ENCODE results near the gene CDC34. TPM values are rescaled to one million over a fixed set of nuclear protein-coding genes. Genes with fewer than 3 reads are reported as not detected.

Gene CDC34
- polyA plus RNA-seq, 2 donors: 45.2 to 68.7 TPM

DNA sequence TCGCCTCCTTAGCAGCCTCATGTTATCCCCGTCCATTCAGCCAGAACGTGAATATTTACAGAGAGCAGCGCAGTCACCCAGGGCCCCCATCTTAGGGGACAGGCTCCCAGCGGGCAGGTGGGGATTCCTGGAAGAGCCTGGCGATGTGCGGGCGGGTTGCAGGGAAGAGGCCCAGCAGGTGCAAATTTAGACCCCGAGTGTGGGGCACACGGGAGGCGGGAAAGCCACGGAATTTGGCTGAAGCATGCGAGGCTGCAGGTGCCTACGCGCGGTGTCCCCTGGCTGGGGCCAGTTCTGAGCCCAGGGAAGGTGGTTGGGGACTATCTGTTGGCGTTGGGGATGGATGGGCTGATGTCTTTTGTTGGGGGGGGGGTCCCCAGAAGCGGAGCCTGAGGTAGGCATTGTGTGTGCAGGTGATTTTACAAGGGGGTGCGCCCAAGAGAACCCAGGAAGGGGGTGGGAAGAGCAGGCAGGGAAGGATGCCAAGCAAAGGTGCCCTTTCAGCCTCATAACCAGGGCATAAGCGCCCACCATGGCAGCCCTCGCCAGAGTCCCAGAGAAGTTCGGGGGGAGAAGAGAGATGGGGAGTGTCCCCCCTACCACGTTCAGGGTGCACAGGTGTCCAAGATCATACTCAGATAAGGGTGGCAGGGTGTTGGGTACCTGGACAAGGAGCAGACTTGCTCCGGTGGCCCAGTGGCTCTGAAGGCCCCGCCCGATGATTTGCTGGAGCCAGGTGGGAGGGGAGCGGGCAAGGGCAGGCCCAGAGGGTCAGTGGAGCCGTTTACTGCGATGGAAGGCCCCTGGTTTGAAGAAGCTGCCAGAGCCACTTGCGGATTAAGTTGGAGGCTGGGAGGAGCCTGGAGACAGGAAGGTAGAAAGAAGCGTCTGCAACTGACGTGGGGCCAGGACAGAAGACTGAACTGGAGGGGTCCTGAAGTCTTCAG lies 23.1 kb upstream of the CDC34 start:
- 57% methylated on average over 32 of the region's 32 CpGs for WGBS, 2 donors
- Histone ChIP-seq H3K4me1 (ENCODE audit: control insufficient read depth in 2 of 2, insufficient read depth in 2 of 2, low read length in 1 of 2) (peaks cover 9 to 11% of the 10 kb centered on the region in 2 donors), H3K27me3 (ENCODE audit: control insufficient read depth in 1 of 2, insufficient read depth in 2 of 2, low read length in 2 of 2) (no peaks in the 10 kb centered on the region), H3K27ac (ENCODE audit: low read depth in 2 of 2, low read length in 1 of 2) (no peak overlapping the region), H3K9me3 (ENCODE audit: control insufficient read depth in 2 of 2, insufficient read depth in 1 of 2, low read depth in 1 of 2, low read length in 1 of 2) (no peaks in the 10 kb centered on the region), H3K36me3 (ENCODE audit: control insufficient read depth in 2 of 2, insufficient read depth in 2 of 2, low read length in 1 of 2) (peaks cover 0 to 7% of the 10 kb centered on the region in 2 donors), H3K4me3 (ENCODE audit: low read depth in 1 of 2, low read length in 2 of 2) (peak overlapping the region; percentile 92 to 98)

DNA sequence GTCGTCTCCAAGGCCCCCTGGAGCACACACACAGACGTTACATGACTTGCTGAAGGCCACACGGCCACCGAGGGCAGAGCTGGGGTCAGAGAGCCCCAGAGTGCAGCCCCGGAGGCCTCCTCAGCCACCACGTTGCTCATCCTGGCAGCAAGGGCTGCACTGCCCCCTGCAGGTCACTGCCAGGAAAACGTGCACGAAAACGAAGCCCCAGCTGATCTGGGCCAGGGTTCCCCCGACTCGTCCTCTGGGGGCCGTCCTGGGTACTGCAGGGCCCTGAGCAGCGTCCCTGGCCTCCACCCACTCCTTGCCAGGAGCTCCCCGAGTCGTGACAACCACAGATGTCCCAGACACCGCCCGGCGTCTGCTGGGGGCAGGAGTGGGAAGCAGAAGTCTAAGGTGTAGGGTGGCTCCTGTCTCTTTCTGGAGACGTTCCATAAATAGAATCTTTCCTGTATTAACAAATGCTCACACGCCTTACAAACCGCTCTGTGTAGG lies 20.9 kb upstream of the CDC34 start:
- H3K27ac ChIP-seq (ENCODE audit: low read depth in 2 of 2, low read length in 1 of 2): peak overlapping the region; percentile 60 to 89
- peaks cover 0 to 10% of the 10 kb centered on the region in 2 donors for H3K36me3 ChIP-seq (ENCODE audit: control insufficient read depth in 2 of 2, insufficient read depth in 2 of 2, low read length in 1 of 2)
- peaks cover 9 to 11% of the 10 kb centered on the region in 2 donors for H3K4me1 ChIP-seq (ENCODE audit: control insufficient read depth in 2 of 2, insufficient read depth in 2 of 2, low read length in 1 of 2)
- no peaks in the 10 kb centered on the region for H3K9me3 ChIP-seq (ENCODE audit: control insufficient read depth in 2 of 2, insufficient read depth in 1 of 2, low read depth in 1 of 2, low read length in 1 of 2)
- 12 to 17% methylated on average over 21 of the region's 21 CpGs for WGBS, 2 donors
- no peak overlapping the region for H3K4me3 ChIP-seq (ENCODE audit: low read depth in 1 of 2, low read length in 2 of 2)
- H3K27me3 ChIP-seq (ENCODE audit: control insufficient read depth in 1 of 2, insufficient read depth in 2 of 2, low read length in 2 of 2): no peaks in the 10 kb centered on the region

DNA sequence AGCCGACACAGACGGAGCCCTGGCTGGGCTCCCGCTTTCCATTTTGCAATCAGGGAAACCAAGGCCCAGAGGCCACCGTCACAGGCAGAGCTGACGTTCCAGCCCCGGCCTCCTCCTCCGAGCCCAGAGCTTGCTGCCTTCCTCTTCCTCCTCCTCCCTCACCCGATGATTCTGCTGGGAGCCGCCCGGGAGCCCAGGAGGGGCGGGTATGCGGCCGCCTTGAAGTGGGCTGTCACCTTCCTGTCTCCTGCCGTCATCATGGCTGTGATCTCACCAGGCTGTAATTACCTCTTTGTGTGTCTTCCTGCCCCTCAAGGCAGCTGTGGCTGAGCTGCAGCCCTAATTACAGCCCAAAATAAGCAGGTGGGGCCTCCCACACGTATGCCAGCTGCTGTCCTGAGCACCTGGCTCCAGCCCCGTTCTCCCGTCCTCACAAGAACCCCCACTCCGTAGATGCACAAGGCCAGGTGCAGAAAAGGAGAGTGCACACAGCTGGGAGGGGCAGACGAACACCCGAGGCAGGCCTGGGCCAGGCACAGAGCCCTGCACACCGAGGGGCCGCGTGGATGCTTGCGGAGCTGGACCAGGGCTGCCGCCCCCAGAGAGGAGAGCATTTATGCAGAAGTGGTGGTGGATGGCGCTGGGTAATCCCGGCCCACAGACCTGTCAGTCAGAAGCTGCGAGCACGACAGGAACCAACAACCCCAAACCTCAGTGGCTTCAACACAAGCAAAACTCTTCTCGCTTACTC lies 20.3 kb upstream of the CDC34 start:
- peaks cover 9 to 11% of the 10 kb centered on the region in 2 donors for H3K4me1 ChIP-seq (ENCODE audit: control insufficient read depth in 2 of 2, insufficient read depth in 2 of 2, low read length in 1 of 2)
- 48 to 54% methylated on average over 30 of the region's 30 CpGs for WGBS, 2 donors
- peak overlapping the region; percentile 60 to 89 for H3K27ac ChIP-seq (ENCODE audit: low read depth in 2 of 2, low read length in 1 of 2)
- H3K9me3 ChIP-seq (ENCODE audit: control insufficient read depth in 2 of 2, insufficient read depth in 1 of 2, low read depth in 1 of 2, low read length in 1 of 2): no peaks in the 10 kb centered on the region
- peaks cover 0 to 10% of the 10 kb centered on the region in 2 donors for H3K36me3 ChIP-seq (ENCODE audit: control insufficient read depth in 2 of 2, insufficient read depth in 2 of 2, low read length in 1 of 2)
- no peaks in the 10 kb centered on the region for H3K27me3 ChIP-seq (ENCODE audit: control insufficient read depth in 1 of 2, insufficient read depth in 2 of 2, low read length in 2 of 2)
- no peak overlapping the region for H3K4me3 ChIP-seq (ENCODE audit: low read depth in 1 of 2, low read length in 2 of 2)

DNA sequence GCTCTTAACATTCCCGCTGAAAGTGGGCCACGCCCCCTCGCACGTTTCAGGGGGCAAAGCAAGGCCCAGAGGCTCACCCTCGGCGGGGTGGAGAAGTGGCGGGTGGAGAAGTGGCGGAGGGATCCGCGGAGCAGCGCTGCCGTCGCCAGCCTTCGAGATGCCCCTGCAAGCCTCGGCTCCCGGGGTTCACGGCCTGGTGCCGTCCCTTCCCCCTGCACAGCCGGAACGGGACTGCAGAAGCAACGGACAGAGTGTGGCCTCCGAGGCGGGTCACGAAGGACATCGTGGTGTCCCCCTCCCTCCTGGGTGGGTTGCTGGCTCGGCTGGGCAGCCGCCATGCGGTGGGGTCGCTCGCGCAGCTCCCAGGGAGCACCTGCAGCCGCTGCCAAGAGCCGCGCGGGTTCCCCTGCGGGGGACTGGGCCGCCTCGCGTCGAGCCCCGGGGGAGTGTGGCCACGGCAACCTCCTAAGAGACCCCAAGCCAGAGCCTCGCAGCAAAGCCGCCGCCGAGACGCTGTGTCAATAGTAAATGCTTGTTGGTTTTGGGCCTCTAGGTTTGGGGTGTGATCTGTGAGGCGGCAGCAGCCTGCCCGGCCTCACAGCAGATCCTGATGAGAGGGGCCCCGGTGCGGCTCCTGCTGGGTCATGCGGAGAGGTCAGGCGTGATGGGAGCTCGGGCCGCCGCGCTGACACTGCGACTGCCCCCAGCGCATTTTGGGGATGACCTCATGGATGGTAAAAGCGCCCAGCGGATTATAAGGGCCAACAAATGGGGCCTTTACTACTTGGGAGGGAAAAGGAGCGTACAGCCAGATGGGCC lies 18.8 kb upstream of the CDC34 start:
- Histone ChIP-seq H3K9me3 (ENCODE audit: control insufficient read depth in 2 of 2, insufficient read depth in 1 of 2, low read depth in 1 of 2, low read length in 1 of 2) (no peaks in the 10 kb centered on the region), H3K36me3 (ENCODE audit: control insufficient read depth in 2 of 2, insufficient read depth in 2 of 2, low read length in 1 of 2) (peaks cover 0 to 10% of the 10 kb centered on the region in 2 donors), H3K4me1 (ENCODE audit: control insufficient read depth in 2 of 2, insufficient read depth in 2 of 2, low read length in 1 of 2) (peaks cover 9% of the 10 kb centered on the region in 2 donors), H3K27me3 (ENCODE audit: control insufficient read depth in 1 of 2, insufficient read depth in 2 of 2, low read length in 2 of 2) (no peaks in the 10 kb centered on the region), H3K4me3 (ENCODE audit: low read depth in 1 of 2, low read length in 2 of 2) (no peak overlapping the region), H3K27ac (ENCODE audit: low read depth in 2 of 2, low read length in 1 of 2) (no peak overlapping the region)
- 53 to 63% methylated on average over 55 to 62 of the region's 62 CpGs for WGBS, 2 donors

DNA sequence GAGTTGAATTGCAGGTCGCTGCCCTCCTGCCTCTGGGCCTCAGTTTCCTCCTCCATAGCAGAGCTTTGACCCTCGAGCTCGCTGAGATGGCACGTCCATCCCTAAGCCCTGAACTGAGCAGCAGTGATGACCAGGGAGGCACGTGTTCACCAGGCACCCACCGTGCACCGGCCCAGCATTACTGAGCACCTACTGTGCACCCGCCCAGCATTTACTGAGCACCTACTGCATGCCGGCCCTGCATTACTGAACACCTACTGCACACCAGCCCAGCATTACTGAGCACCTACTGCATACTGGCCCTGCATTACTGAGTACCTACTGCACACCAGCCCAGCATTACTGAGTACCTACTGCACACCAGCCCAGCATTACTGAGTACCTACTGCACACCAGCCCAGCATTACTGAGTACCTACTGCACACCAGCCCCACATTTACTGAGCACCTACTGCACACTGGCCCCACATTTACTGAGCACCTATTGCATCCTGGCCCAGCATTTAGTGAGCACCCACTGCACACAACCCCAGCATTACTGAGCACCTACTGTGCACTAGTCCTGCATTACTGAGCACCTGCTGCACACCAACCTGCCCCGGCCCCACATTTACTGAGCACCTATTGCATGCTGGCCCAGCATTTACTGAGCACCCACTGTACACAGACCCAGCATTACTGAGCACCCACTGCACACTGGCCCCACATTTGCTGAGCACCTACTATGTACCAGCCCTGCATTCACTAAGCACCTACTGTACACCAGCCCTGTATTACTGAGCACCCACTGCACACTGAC lies 18.0 kb upstream of the CDC34 start:
- no peak overlapping the region for H3K4me3 ChIP-seq (ENCODE audit: low read depth in 1 of 2, low read length in 2 of 2)
- H3K27ac ChIP-seq (ENCODE audit: low read depth in 2 of 2, low read length in 1 of 2): no peak overlapping the region
- H3K4me1 ChIP-seq (ENCODE audit: control insufficient read depth in 2 of 2, insufficient read depth in 2 of 2, low read length in 1 of 2): peaks cover 5% of the 10 kb centered on the region in 2 donors
- peaks cover 0 to 10% of the 10 kb centered on the region in 2 donors for H3K36me3 ChIP-seq (ENCODE audit: control insufficient read depth in 2 of 2, insufficient read depth in 2 of 2, low read length in 1 of 2)
- H3K9me3 ChIP-seq (ENCODE audit: control insufficient read depth in 2 of 2, insufficient read depth in 1 of 2, low read depth in 1 of 2, low read length in 1 of 2): no peaks in the 10 kb centered on the region
- H3K27me3 ChIP-seq (ENCODE audit: control insufficient read depth in 1 of 2, insufficient read depth in 2 of 2, low read length in 2 of 2): no peaks in the 10 kb centered on the region
- WGBS, 2 donors: 77 to 89% methylated on average over 10 of the region's 10 CpGs

DNA sequence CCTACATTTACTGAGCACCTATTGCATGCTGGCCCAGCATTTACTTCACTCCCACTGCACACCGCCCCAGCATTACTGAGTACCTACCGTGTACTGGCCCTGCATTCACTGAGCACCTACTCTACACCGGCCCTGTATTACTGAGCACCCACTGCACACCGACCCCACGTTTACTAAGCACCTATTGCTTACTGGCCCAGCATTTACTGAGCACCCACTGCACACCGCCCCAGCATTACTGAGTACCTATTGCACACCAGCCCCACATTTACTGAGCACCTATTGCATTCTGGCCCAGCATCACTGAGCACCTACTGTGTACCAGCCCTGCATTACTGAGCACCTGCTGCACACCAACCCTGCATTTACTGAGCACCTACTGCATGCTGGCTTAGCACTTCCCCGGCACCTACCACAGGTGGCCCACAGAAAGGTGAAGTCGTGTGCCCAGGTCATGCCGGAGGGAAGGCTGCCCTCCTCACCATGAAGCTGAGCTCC lies 17.3 kb upstream of the CDC34 start:
- Histone ChIP-seq H3K4me1 (ENCODE audit: control insufficient read depth in 2 of 2, insufficient read depth in 2 of 2, low read length in 1 of 2) (peaks cover 3 to 5% of the 10 kb centered on the region in 2 donors), H3K27me3 (ENCODE audit: control insufficient read depth in 1 of 2, insufficient read depth in 2 of 2, low read length in 2 of 2) (no peaks in the 10 kb centered on the region), H3K9me3 (ENCODE audit: control insufficient read depth in 2 of 2, insufficient read depth in 1 of 2, low read depth in 1 of 2, low read length in 1 of 2) (no peaks in the 10 kb centered on the region), H3K4me3 (ENCODE audit: low read depth in 1 of 2, low read length in 2 of 2) (no peak overlapping the region), H3K36me3 (ENCODE audit: control insufficient read depth in 2 of 2, insufficient read depth in 2 of 2, low read length in 1 of 2) (peaks cover 0 to 10% of the 10 kb centered on the region in 2 donors), H3K27ac (ENCODE audit: low read depth in 2 of 2, low read length in 1 of 2) (no peak overlapping the region)
- WGBS, 2 donors: 97 to 98% methylated on average over 9 of the region's 9 CpGs

DNA sequence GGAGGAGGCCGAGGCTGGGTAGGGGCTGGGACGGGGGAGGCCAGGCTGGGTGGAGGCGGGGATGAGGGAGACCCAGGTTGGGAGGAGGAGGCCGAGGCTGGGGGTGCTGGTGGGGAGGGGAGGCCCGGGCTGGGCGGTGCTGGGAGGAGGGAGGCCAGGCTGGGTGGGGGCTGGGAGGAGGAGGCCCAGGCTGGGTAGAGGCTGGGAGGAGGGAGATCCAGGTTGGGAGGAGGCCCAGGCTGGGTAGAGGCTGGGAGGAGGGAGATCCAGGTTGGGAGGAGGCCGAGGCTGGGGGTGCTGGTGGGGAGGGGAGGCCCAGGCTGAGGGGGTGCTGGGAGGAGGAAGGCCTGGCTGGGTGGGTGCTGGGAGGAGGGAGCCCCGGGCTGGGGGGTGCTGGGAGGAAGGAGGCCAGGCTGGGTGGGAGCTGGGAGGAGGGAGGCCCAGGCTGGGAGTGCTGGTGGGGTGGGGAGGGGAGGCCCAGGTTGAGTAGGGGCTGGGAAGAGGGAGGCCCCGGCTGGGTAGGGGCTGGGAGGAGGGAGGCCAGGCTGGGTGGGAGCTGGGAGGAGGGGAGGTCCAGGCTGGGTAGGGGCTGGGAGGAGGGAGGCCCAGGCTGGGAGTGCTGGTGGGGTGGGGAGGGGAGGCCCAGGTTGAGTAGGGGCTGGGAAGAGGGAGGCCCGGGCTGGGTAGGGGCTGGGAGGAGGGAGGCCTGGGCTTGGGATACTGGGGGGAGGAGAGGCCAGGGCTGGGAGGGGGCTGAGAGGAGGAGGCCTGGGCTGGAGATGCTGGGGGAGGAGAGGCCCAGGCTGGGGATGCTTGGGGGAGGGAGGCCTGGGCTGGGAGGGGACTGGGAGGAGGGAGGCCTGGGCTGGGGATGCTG lies 13.6 kb upstream of the CDC34 start:
- Histone ChIP-seq H3K27me3 (ENCODE audit: control insufficient read depth in 1 of 2, insufficient read depth in 2 of 2, low read length in 2 of 2) (no peaks in the 10 kb centered on the region), H3K27ac (ENCODE audit: low read depth in 2 of 2, low read length in 1 of 2) (no peak overlapping the region), H3K9me3 (ENCODE audit: control insufficient read depth in 2 of 2, insufficient read depth in 1 of 2, low read depth in 1 of 2, low read length in 1 of 2) (no peaks in the 10 kb centered on the region), H3K4me3 (ENCODE audit: low read depth in 1 of 2, low read length in 2 of 2) (no peak overlapping the region), H3K4me1 (ENCODE audit: control insufficient read depth in 2 of 2, insufficient read depth in 2 of 2, low read length in 1 of 2) (no peaks in the 10 kb centered on the region), H3K36me3 (ENCODE audit: control insufficient read depth in 2 of 2, insufficient read depth in 2 of 2, low read length in 1 of 2) (peaks cover 0 to 5% of the 10 kb centered on the region in 2 donors)
- WGBS, 2 donors: 48 to 68% methylated on average over 9 to 10 of the region's 10 CpGs
